ENCODE data around the gene PEF1. TPM values are rescaled to one million over a fixed set of nuclear protein-coding genes. Genes with fewer than 3 reads are reported as not detected.
A peak's percentile ranks its signal among the peaks of the same experiment; 100 is the strongest.

Gene PEF1
- polyA plus RNA-seq, 3 donors = 36.6 to 81.7 (median 70.7) TPM

- 100% methylated on average over 6 of the region's 13 CpGs for WGBS (ENCODE audit: insufficient coverage)
- peaks cover 50 to 62% of the 10 kb centered on the region in 2 donors for H3K36me3 ChIP-seq (replicated peaks in 1 of 2; ENCODE audit: control insufficient read depth in 1 of 2, insufficient read depth in 2 of 2, low read length in 2 of 2)
- H3K27ac Mint-ChIP-seq = peak overlapping the region in 1 of 7 donors; percentile 10
Observed at GRCh38 chr1:31627301-31627929, 17.3 kb downstream of the PEF1 start.

DNA sequence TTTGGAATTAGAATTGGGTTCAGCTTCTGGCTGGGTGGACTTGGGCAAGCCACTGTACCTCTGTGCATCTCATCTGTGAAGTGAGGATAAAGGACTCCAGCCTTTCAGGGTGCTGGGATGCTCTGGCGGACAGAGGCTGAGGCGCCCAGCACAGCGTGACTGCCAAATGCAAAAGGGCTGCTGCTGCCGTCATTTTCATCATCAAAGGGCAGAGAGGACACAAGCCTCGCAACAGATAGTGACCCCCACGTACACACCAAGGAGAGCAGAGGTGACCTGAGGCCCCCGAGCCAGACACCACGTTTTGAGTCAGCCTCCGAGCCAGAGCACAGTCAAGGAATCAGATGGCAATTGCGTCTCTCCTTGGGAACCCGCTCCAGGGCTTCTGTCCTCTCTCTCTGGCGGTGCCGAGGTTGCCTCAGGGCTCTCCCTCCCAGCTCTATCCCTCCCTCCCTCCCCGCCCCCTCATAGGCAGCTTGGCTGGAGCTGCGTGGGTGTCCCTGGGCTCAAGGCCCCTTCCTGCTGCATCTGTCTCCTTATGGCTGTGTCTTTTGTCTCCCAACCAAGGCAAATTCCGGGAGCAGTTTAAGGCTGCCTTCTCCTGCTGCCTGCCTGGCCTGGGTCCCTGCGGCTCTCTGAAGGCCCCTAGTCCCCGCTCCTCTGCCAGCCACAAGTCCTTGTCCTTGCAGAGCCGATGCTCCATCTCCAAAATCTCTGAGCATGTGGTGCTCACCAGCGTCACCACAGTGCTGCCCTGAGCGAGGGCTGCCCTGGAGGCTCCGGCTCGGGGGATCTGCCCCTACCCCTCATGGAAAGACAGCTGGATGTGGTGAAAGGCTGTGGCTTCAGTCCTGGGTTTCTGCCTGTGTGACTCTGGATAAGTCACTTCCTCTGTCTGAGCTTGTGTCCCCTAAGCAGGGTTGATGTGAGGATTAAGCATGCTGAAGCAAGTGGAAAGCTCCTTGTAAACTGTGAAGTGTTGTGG, 18.2 kb downstream of the PEF1 start:
- DNase-seq = no peak
- TF ChIP-seq, protein P1, sequence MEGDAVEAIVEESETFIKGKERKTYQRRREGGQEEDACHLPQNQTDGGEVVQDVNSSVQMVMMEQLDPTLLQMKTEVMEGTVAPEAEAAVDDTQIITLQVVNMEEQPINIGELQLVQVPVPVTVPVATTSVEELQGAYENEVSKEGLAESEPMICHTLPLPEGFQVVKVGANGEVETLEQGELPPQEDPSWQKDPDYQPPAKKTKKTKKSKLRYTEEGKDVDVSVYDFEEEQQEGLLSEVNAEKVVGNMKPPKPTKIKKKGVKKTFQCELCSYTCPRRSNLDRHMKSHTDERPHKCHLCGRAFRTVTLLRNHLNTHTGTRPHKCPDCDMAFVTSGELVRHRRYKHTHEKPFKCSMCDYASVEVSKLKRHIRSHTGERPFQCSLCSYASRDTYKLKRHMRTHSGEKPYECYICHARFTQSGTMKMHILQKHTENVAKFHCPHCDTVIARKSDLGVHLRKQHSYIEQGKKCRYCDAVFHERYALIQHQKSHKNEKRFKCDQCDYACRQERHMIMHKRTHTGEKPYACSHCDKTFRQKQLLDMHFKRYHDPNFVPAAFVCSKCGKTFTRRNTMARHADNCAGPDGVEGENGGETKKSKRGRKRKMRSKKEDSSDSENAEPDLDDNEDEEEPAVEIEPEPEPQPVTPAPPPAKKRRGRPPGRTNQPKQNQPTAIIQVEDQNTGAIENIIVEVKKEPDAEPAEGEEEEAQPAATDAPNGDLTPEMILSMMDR (IDR thresholded peaks at IDR 0.05) = no peak
- no peaks in the 10 kb centered on the region for H3K27me3 ChIP-seq (ENCODE audit: control insufficient read depth in 2 of 2, insufficient read depth in 2 of 2, low read length in 2 of 2)
- no peak overlapping the region for H3K9ac ChIP-seq (ENCODE audit: insufficient read depth, low read length, poor library complexity, severe bottlenecking)
- intact Hi-C loops (cut with micrococcal nuclease) = no loop called here
- H3K36me3 Mint-ChIP-seq = peaks cover 58 to 59% of the 10 kb centered on the region in 2 donors
- H3K79me2 ChIP-seq (ENCODE audit: insufficient read depth, low read length) = no peaks in the 10 kb centered on the region
- H3K4me3 Mint-ChIP-seq = no peak overlapping the region
- H2AFZ ChIP-seq (ENCODE audit: insufficient read depth, low read depth, low read length, poor library complexity, severe bottlenecking) = no peak overlapping the region
- H3K36me3 ChIP-seq (replicated peaks in 1 of 2; ENCODE audit: control insufficient read depth in 1 of 2, insufficient read depth in 2 of 2, low read length in 2 of 2) = peaks cover 41 to 53% of the 10 kb centered on the region in 2 donors
- no peaks in the 10 kb centered on the region for H3K9me3 ChIP-seq (replicated peaks in 1 of 2; ENCODE audit: control insufficient read depth in 1 of 2, insufficient read depth in 1 of 2, low read length in 2 of 2)
- 97% methylated on average over 18 of the region's 23 CpGs for WGBS (ENCODE audit: insufficient coverage)
- no peak overlapping the region for H3K4me3 ChIP-seq (replicated peaks in 1 of 3; ENCODE audit: low read depth in 2 of 3, low read length in 3 of 3)
- H3K27ac ChIP-seq (ENCODE audit: low read depth in 1 of 2, low read length in 2 of 2) = no peak overlapping the region
- H4K20me1 ChIP-seq (ENCODE audit: insufficient read depth, low read length) = no peaks in the 10 kb centered on the region
- H3K4me1 ChIP-seq (ENCODE audit: control insufficient read depth in 1 of 2, insufficient read depth in 2 of 2, low read length in 2 of 2) = peaks cover 9 to 14% of the 10 kb centered on the region in 2 donors
- H3K27me3 Mint-ChIP-seq (ENCODE audit: low read depth in 3 of 3) = peaks cover 0 to 2% (median 0%) of the 10 kb centered on the region in 3 donors
- H3K4me1 Mint-ChIP-seq = peaks cover 16% of the 10 kb centered on the region
- no peak overlapping the region for H3K4me2 ChIP-seq (replicated peaks; ENCODE audit: extremely low read depth, low read length, poor library complexity, severe bottlenecking)
- H3K9me3 Mint-ChIP-seq = peaks cover 0 to 2% (median 0%) of the 10 kb centered on the region in 7 donors
- H3K27ac Mint-ChIP-seq = peak overlapping the region in 2 of 7 donors; percentile 51 to 65

More at GRCh38 chr1:31627301-31627929, 17.3 kb downstream of the PEF1 start:
- intact Hi-C loops (cut with micrococcal nuclease) = no loop called here
- H3K27me3 ChIP-seq (ENCODE audit: control insufficient read depth in 2 of 2, insufficient read depth in 2 of 2, low read length in 2 of 2) = no peaks in the 10 kb centered on the region
- no peak overlapping the region for H3K4me3 ChIP-seq (replicated peaks in 1 of 3; ENCODE audit: low read depth in 2 of 3, low read length in 3 of 3)
- no peak overlapping the region for H2AFZ ChIP-seq (ENCODE audit: insufficient read depth, low read depth, low read length, poor library complexity, severe bottlenecking)
- Mint-ChIP-seq H3K36me3 (peaks cover 67 to 68% of the 10 kb centered on the region in 2 donors), H3K9me3 (peaks cover 0 to 2% (median 0%) of the 10 kb centered on the region in 7 donors), H3K4me1 (peaks cover 16% of the 10 kb centered on the region), H3K27me3 (ENCODE audit: low read depth in 3 of 3) (peaks cover 0 to 2% (median 0%) of the 10 kb centered on the region in 3 donors), H3K4me3 (no peak overlapping the region)
- no peak for DNase-seq
- H3K9me3 ChIP-seq (replicated peaks in 1 of 2; ENCODE audit: control insufficient read depth in 1 of 2, insufficient read depth in 1 of 2, low read length in 2 of 2) = no peaks in the 10 kb centered on the region
- H3K9ac ChIP-seq (ENCODE audit: insufficient read depth, low read length, poor library complexity, severe bottlenecking) = no peak overlapping the region
- TF ChIP-seq, protein P1 (IDR thresholded peaks at IDR 0.05) = no peak
- H3K4me1 ChIP-seq (ENCODE audit: control insufficient read depth in 1 of 2, insufficient read depth in 2 of 2, low read length in 2 of 2) = peaks cover 9 to 14% of the 10 kb centered on the region in 2 donors
- H3K79me2 ChIP-seq (ENCODE audit: insufficient read depth, low read length) = no peaks in the 10 kb centered on the region
- H4K20me1 ChIP-seq (ENCODE audit: insufficient read depth, low read length) = no peaks in the 10 kb centered on the region
- no peak overlapping the region for H3K27ac ChIP-seq (ENCODE audit: low read depth in 1 of 2, low read length in 2 of 2)
- no peak overlapping the region for H3K4me2 ChIP-seq (replicated peaks; ENCODE audit: extremely low read depth, low read length, poor library complexity, severe bottlenecking)
